Upper lobe of left lung (tissue), 6 donors: ENCODE data around the gene ROBO1. TPM values are rescaled to one million over a fixed set of nuclear protein-coding genes. Genes with fewer than 3 reads are reported as not detected.
"Not testable (repeated sequence)": the region's sequence is repeated elsewhere in the genome, so short reads cannot be mapped to it uniquely, and the experiment has no call there.

Experiments used
- ATAC-seq, 2 donors: fragments of 200-7000 bp; cut with Tn5 transposase; one replicate each; pipeline ENCODE4 v1.9.1; 2022; ENCODE audit warnings: mild to moderate bottlenecking in 2 of 2, moderate library complexity in 2 of 2; ENCODE audit not compliant: low FRiP score in 2 of 2
- DNase-seq, 2 donors: peaks; one replicate each; pipeline ENCODE4 v3.0.0-alpha.2; 2019 to 2020
- H3K27ac ChIP-seq, 4 donors: fragments of 200-600 bp; sonication (generic); one replicate each; pipeline ENCODE4 v1.5.1; 2016 to 2019
- H3K27me3 ChIP-seq, 4 donors: fragments of 200-600 bp; sonication (generic); one replicate each; pipeline ENCODE4 v1.5.1; 2017 to 2019
- H3K36me3 ChIP-seq, 4 donors: fragments of 200-600 bp; sonication (generic); one replicate each; pipeline ENCODE4 v1.5.1; 2016 to 2019
- H3K4me1 ChIP-seq, 4 donors: fragments of 200-600 bp; sonication (generic); one replicate each; pipeline ENCODE4 v1.5.1; 2018 to 2019
- H3K4me3 ChIP-seq, 4 donors: fragments of 200-600 bp; sonication (generic); one replicate each; pipeline ENCODE4 v1.5.1; 2017 to 2019; ENCODE audit warnings: mild to moderate bottlenecking in 2 of 4, moderate library complexity in 1 of 4
- H3K9me3 ChIP-seq, 4 donors: fragments of 200-600 bp; sonication (generic); one replicate each; pipeline ENCODE4 v1.5.1; 2018 to 2019
- CTCF ChIP-seq, 6 experiments: fragments of 450-650 bp in 4 of 6; fragments of 200-600 bp in 2 of 6; sonication (generic) in 2 of 6; IDR thresholded peaks; one replicate each; pipeline ENCODE4 v1.5.1; 2016 to 2019; ENCODE audit warnings: antibody characterized with exemption in 6 of 6
- EP300 ChIP-seq, 4 donors: sonication (generic); formaldehyde crosslinking; IDR thresholded peaks; one replicate each; pipeline ENCODE4 v1.5.1; 2017; ENCODE audit warnings: antibody characterized with exemption in 4 of 4, control low read depth in 2 of 4
- POLR2A ChIP-seq, 4 donors: fragments of 450-650 bp; IDR thresholded peaks; one replicate each; pipeline ENCODE4 v1.5.1; 2016 to 2017; ENCODE audit warnings: antibody characterized with exemption in 4 of 4, mild to moderate bottlenecking in 2 of 4
- POLR2AphosphoS5 ChIP-seq, 2 donors: sonication (generic); formaldehyde crosslinking; IDR thresholded peaks; one replicate each; pipeline ENCODE4 v1.5.1; 2017; ENCODE audit warnings: antibody characterized with exemption in 2 of 2
- WGBS, 2 donors: methylation state at CpG; one replicate each; pipeline ENCODE4 v1.1.5; 2017 to 2018; 5-methylcytosine and 5-hydroxymethylcytosine counted together
- total RNA-seq, 6 donors: library from RNA; depleted of rRNA in 4 of 6; stranded (reverse); fragments of >200 nt in 4 of 6; gene quantifications; one replicate each; pipeline versions ENCODE4 v1.1.0 to v1.2.1, GENCODE V29; 2016 to 2021
- donor health status: DM: no; HTN: no; CAD: no; lungs with moderate emphysema.
- donor health status: DM: no; HTN: yes; CAD: no; lungs with severe emphysema.

Gene ROBO1
- total RNA-seq, 6 donors from 2014 or later, result 10.5 to 29.0 (median 18.0) TPM

- ATAC-seq (no peak), DNase-seq (no peak)
- Histone ChIP-seq H3K36me3 (no peaks in the 10 kb centered on the region), H3K9me3 (no peaks in the 10 kb centered on the region), H3K4me1 (peaks cover 0 to 5% (median 0%) of the 10 kb centered on the region in 4 donors), H3K27ac (no peak overlapping the region), H3K4me3 (no peak overlapping the region), H3K27me3 (no peaks in the 10 kb centered on the region)
- 57 to 62% methylated on average over 4 of the region's 4 CpGs for WGBS, 2 donors
- TF ChIP-seq POLR2A (IDR thresholded peaks at IDR 0.05), result no peak
- TF ChIP-seq CTCF (IDR thresholded peaks at IDR 0.05), result no peak
- TF ChIP-seq EP300 (IDR thresholded peaks at IDR 0.05), result no peak
- TF ChIP-seq POLR2AphosphoS5 (IDR thresholded peaks at IDR 0.05), result no peak
These were observed 1042.9 kb downstream of the ROBO1 start for GRCh38 chr3:78724859-78725258.

DNA sequence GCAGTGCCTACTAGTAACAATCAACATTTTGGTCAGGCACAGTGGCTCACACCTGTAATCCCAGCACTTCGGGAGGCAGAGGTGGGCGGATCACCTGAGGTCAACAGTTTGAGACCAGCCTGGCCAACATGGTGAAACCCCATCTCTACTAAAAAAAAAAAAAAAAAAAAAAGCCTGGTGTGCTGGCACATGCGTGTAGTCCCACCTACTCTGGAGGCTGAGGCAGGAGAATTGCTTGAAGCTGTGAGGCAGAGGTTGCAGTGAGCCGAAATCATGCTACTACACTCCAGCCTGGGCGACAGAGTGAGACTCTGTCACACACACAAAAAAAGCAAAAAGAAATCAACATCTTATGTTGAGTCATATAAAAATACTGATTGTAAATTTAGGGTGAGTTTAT lies 1043.4 kb downstream of the ROBO1 start:
- H3K4me1 ChIP-seq, DNase-seq, H3K9me3 ChIP-seq, ATAC-seq, H3K27me3 ChIP-seq, H3K27ac ChIP-seq, H3K4me3 ChIP-seq, H3K36me3 ChIP-seq: not testable (repeated sequence)
- 88 to 89% methylated on average over 5 of the region's 5 CpGs for WGBS, 2 donors

- Histone ChIP-seq H3K36me3 (no peaks in the 10 kb centered on the region), H3K27ac (no peak overlapping the region), H3K27me3 (no peaks in the 10 kb centered on the region), H3K4me3 (no peak overlapping the region), H3K4me1 (no peaks in the 10 kb centered on the region), H3K9me3 (no peaks in the 10 kb centered on the region)
- ATAC-seq, result no peak
- TF ChIP-seq CTCF (IDR thresholded peaks at IDR 0.05), result no peak
- no peak for TF ChIP-seq EP300 (IDR thresholded peaks at IDR 0.05)
- TF ChIP-seq POLR2AphosphoS5 (IDR thresholded peaks at IDR 0.05), result no peak
- TF ChIP-seq POLR2A (IDR thresholded peaks at IDR 0.05), result no peak
- 0 to 70% methylated on average over 1 of the region's 1 CpG for WGBS, 2 donors
- DNase-seq, result no peak
These were observed 1045.8 kb downstream of the ROBO1 start for GRCh38 chr3:78721771-78722543.

- Histone ChIP-seq H3K9me3 (no peaks in the 10 kb centered on the region), H3K36me3 (no peaks in the 10 kb centered on the region), H3K27me3 (no peaks in the 10 kb centered on the region), H3K4me1 (no peaks in the 10 kb centered on the region), H3K27ac (no peak overlapping the region), H3K4me3 (no peak overlapping the region)
- no peak for TF ChIP-seq POLR2A (IDR thresholded peaks at IDR 0.05)
- TF ChIP-seq POLR2AphosphoS5 (IDR thresholded peaks at IDR 0.05), result no peak
- no peak for TF ChIP-seq CTCF (IDR thresholded peaks at IDR 0.05)
- no peak for TF ChIP-seq EP300 (IDR thresholded peaks at IDR 0.05)
- ATAC-seq, result no peak
- no peak for DNase-seq
These were observed 1049.1 kb downstream of the ROBO1 start for GRCh38 chr3:78718707-78719106.

GRCh38 chr3:78717041-78717440 lies 1050.8 kb downstream of the ROBO1 start:
- ATAC-seq (no peak), DNase-seq (no peak)
- WGBS, 2 donors, result 85 to 89% methylated on average over 5 of the region's 5 CpGs
- TF ChIP-seq POLR2A (IDR thresholded peaks at IDR 0.05) (no peak), EP300 (IDR thresholded peaks at IDR 0.05) (no peak)
- Histone ChIP-seq H3K36me3 (no peaks in the 10 kb centered on the region), H3K9me3 (no peaks in the 10 kb centered on the region), H3K4me3 (no peak overlapping the region), H3K27ac (no peak overlapping the region), H3K4me1 (no peaks in the 10 kb centered on the region), H3K27me3 (no peaks in the 10 kb centered on the region)

DNA sequence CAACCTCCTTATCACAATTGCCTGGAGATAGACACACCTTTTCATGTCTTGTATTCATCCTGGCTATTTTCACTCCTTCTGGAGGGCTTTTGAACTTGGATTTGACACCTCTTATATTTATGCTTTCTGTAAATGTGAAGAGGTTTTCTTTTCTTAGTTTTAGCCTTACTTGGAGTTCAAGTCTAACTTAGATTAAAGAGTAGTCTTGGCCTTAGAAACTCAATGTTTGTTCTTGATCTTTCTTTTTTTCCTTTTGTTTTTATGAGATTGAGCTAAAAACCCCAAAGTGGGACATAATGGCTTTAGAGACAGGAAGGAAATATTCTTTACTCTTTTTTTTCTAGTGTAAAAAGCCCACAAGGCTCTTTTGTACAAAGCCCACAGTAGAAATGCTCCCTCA lies 1054.9 kb downstream of the ROBO1 start:
- no peak overlapping the region for H3K4me3 ChIP-seq
- no peaks in the 10 kb centered on the region for H3K4me1 ChIP-seq
- no peak for ATAC-seq
- DNase-seq, result no peak
- no peak overlapping the region for H3K27ac ChIP-seq
- TF ChIP-seq CTCF (IDR thresholded peaks at IDR 0.05), result no peak
- TF ChIP-seq POLR2AphosphoS5 (IDR thresholded peaks at IDR 0.05), result no peak
- no peak for TF ChIP-seq POLR2A (IDR thresholded peaks at IDR 0.05)
- no peaks in the 10 kb centered on the region for H3K36me3 ChIP-seq
- no peaks in the 10 kb centered on the region for H3K9me3 ChIP-seq
- H3K27me3 ChIP-seq, result no peaks in the 10 kb centered on the region
